ENCODE data around the gene DHRS7.

DNA sequence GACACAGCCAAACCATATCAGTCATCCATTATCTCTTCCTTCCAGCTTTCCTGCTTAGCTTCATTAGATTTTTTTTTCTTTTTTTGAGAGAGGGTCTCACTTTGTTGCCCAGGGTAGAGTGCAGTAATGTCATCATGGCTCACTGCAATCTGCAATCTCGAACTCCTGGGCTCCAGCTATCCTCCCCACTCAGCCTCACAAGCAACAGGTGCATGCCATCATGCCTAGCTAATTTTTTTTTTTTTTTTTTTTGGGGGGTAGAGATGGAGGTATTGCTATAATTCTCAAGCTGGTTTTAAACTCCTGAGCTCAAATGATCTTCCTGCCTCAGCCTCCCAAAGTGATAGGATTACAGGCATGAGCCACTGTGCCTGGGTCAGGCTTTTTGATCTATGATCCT lies 45.5 kb upstream of the DHRS7 start:
- TF ChIP-seq POLR2A (IDR thresholded peaks at IDR 0.05; ENCODE audit: low read length) (no peak), GATA1 (IDR thresholded peaks at IDR 0.05; ENCODE audit: low read depth, low read length) (no peak)
